Body of pancreas (tissue), 4 donors: ENCODE results near the gene WNT6. TPM values are rescaled to one million over a fixed set of nuclear protein-coding genes. Genes with fewer than 3 reads are reported as not detected.

Experiments
- ATAC-seq: fragments of 150-250 bp; one replicate; pipeline ENCODE4 v1.9.1; 2016
- DNase-seq, 4 donors: peaks; one replicate each; pipeline ENCODE4 v3.0.0-alpha.2; 2019
- H3K27ac ChIP-seq, 4 donors: fragments of 200-600 bp; sonication (generic); 1 replicate in 3 of 4; 2 replicates in 1 of 4; pipeline versions ENCODE4 v1.5.1 to v1.6.1; 2016 to 2019; ENCODE audit warnings: mild to moderate bottlenecking in 1 of 4, mixed read lengths in 1 of 4, moderate library complexity in 1 of 4
- H3K27me3 ChIP-seq, 2 donors: fragments of 200-600 bp; sonication (generic); one replicate each; pipeline ENCODE4 v1.6.0; 2016; ENCODE audit warnings: mild to moderate bottlenecking in 1 of 2
- H3K36me3 ChIP-seq, 2 donors: fragments of 200-600 bp; sonication (generic); replicated peaks in 1 of 2; 2 replicates each; pipeline ENCODE4 v1.5.1; 2016; ENCODE audit warnings: low read depth in 2 of 2; ENCODE audit not compliant: insufficient read depth in 1 of 2
- H3K4me1 ChIP-seq: fragments of 200-600 bp; sonication (generic); one replicate; pipeline ENCODE4 v1.6.0; 2016
- H3K4me3 ChIP-seq, 2 donors: fragments of 200-600 bp; sonication (generic); 1 replicate in 1 of 2; 2 replicates in 1 of 2; pipeline ENCODE4 v1.5.1; 2016 to 2019
- H3K9me3 ChIP-seq, 3 donors: fragments of 200-600 bp; sonication (generic); 1 replicate in 2 of 3; 2 replicates in 1 of 3; pipeline ENCODE4 v1.5.1; 2016
- CTCF ChIP-seq, 7 experiments: fragments of 450-650 bp in 4 of 7; fragments of 200-600 bp in 3 of 7; sonication (generic) in 3 of 7; IDR thresholded peaks; one replicate each; pipeline ENCODE4 v1.5.1; 2016 to 2019; ENCODE audit warnings: antibody characterized with exemption in 7 of 7
- POLR2A ChIP-seq, 3 donors: fragments of 450-650 bp; IDR thresholded peaks; one replicate each; pipeline ENCODE4 v1.6.1; 2016; ENCODE audit warnings: antibody characterized with exemption in 3 of 3, mild to moderate bottlenecking in 2 of 3
- WGBS, 2 donors: methylation state at CpG; one replicate each; pipeline ENCODE4 v1.1.5; 2017; 5-methylcytosine and 5-hydroxymethylcytosine counted together
- intact Hi-C: fragments of 100-400 bp; cut with DNase I; formaldehyde crosslinking; loops from one replicate; pipeline ENCODE4 v1.15.1; 2023
- total RNA-seq, 2 donors: library from RNA; depleted of rRNA; stranded (reverse); fragments of >200 nt; gene quantifications; one replicate each; pipeline ENCODE4 v1.1.0, GENCODE V29; 2016

The WNT6 gene
- total RNA-seq, 2 donors from 2014 or later: 1.0 TPM; not detected in 1

- no peaks in the 10 kb centered on the region for H3K36me3 ChIP-seq
- intact Hi-C loops: no loop called here
- H3K27ac ChIP-seq: no peak overlapping the region
- H3K4me1 ChIP-seq: no peaks in the 10 kb centered on the region
- no peaks in the 10 kb centered on the region for H3K27me3 ChIP-seq
- no peaks in the 10 kb centered on the region for H3K9me3 ChIP-seq
- WGBS, 2 donors: 68 to 77% methylated on average over 7 to 9 of the region's 9 CpGs
- no peak overlapping the region for H3K4me3 ChIP-seq
- DNase-seq: no peak
- no peak for TF ChIP-seq CTCF (IDR thresholded peaks at IDR 0.05)
- no peak for TF ChIP-seq POLR2A (IDR thresholded peaks at IDR 0.05)
- no peak for ATAC-seq
Measured at GRCh38 chr2:218823196-218823855, 36.3 kb upstream of the WNT6 start.

- Histone ChIP-seq H3K9me3 (no peaks in the 10 kb centered on the region), H3K4me3 (no peak overlapping the region), H3K27ac (no peak overlapping the region), H3K36me3 (no peaks in the 10 kb centered on the region), H3K27me3 (no peaks in the 10 kb centered on the region), H3K4me1 (no peaks in the 10 kb centered on the region)
- TF ChIP-seq POLR2A (IDR thresholded peaks at IDR 0.05): no peak
- ATAC-seq: no peak
- intact Hi-C loops: no loop called here
- 88 to 93% methylated on average over 2 to 7 of the region's 7 CpGs for WGBS, 2 donors
- no peak for DNase-seq
Measured at GRCh38 chr2:218824004-218824403, 35.6 kb upstream of the WNT6 start.

GRCh38 chr2:218826791-218827190, 32.8 kb upstream of the WNT6 start:
- DNase-seq: no peak
- intact Hi-C loops: no loop called here
- Histone ChIP-seq H3K4me1 (no peaks in the 10 kb centered on the region), H3K36me3 (no peaks in the 10 kb centered on the region), H3K27me3 (no peaks in the 10 kb centered on the region), H3K9me3 (no peaks in the 10 kb centered on the region), H3K27ac (no peak overlapping the region), H3K4me3 (no peak overlapping the region)
- TF ChIP-seq POLR2A (IDR thresholded peaks at IDR 0.05): no peak
- no peak for TF ChIP-seq CTCF (IDR thresholded peaks at IDR 0.05)
- WGBS, 2 donors: 75 to 77% methylated on average over 10 of the region's 10 CpGs
- no peak for ATAC-seq

- intact Hi-C loops: no loop called here
- no peak for DNase-seq
- no peaks in the 10 kb centered on the region for H3K9me3 ChIP-seq
- H3K27ac ChIP-seq: no peak overlapping the region
- no peaks in the 10 kb centered on the region for H3K4me1 ChIP-seq
- H3K27me3 ChIP-seq: no peaks in the 10 kb centered on the region
- H3K4me3 ChIP-seq: no peak overlapping the region
- 56 to 63% methylated on average over 10 to 14 of the region's 14 CpGs for WGBS, 2 donors
- no peaks in the 10 kb centered on the region for H3K36me3 ChIP-seq
- ATAC-seq: no peak
- TF ChIP-seq POLR2A (IDR thresholded peaks at IDR 0.05) (no peak), CTCF (IDR thresholded peaks at IDR 0.05) (no peak)
Measured at GRCh38 chr2:218827701-218828476, 31.7 kb upstream of the WNT6 start.

GRCh38 chr2:218828477-218828778, 31.2 kb upstream of the WNT6 start:
- Histone ChIP-seq H3K36me3 (no peaks in the 10 kb centered on the region), H3K4me3 (no peak overlapping the region), H3K27me3 (no peaks in the 10 kb centered on the region), H3K27ac (no peak overlapping the region), H3K9me3 (no peaks in the 10 kb centered on the region), H3K4me1 (no peaks in the 10 kb centered on the region)
- ATAC-seq (no peak), DNase-seq (no peak)
- TF ChIP-seq CTCF (IDR thresholded peaks at IDR 0.05) (no peak), POLR2A (IDR thresholded peaks at IDR 0.05) (no peak)
- intact Hi-C loops: no loop called here
- WGBS, 2 donors: 67 to 84% methylated on average over 4 of the region's 4 CpGs
